Fibroblast of skin of abdomen (primary cell): Measurements from ENCODE around the gene PALD1.
A peak's percentile ranks its signal among the peaks of the same experiment; 100 is the strongest.

ENCODE experiments used
- DNase-seq: peaks from one replicate; pipeline ENCODE4 v3.0.0-alpha.2; 2013

Gene PALD1

DNA sequence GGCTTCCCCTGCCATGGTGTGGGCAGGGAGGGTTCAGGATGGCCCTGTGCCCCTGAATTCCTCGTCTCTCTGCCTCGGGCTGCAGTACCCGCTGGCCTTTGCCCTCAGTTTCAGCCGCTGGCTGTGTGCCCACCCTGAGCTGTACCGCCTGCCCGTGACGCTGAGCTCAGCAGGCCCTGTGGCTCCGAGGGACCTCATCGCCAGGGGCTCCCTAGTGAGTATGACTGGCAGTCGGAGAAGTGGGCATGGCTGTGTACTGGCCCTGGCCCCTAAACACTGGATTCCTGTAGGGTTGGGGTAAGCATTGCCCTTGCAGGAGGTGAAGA is 59.6 kb downstream of the PALD1 start:
- no peak for DNase-seq

DNA sequence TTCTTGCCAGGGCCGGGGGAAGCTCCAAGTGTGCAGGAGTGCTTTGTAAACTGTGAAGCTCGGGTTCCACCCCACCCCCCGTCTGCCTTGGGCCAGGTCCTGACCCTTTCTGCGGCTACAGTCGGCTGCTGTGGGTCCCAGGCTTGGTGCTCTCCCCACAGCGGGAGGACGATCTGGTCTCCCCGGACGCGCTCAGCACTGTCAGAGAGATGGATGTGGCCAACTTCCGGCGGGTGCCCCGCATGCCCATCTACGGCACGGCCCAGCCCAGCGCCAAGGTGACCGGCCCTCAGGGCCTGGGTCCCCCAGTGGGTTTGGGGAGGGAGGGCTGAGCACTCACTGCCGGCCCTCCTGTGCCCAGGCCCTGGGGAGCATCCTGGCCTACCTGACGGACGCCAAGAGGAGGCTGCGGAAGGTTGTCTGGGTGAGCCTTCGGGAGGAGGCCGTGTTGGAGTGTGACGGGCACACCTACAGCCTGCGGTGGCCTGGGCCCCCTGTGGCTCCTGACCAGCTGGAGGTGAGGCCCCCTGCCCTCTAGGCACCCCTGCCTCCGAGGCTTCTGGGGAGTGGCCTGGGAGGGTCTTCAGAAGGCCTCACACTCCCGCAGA is 60.3 kb downstream of the PALD1 start:
- DNase-seq = no peak

DNA sequence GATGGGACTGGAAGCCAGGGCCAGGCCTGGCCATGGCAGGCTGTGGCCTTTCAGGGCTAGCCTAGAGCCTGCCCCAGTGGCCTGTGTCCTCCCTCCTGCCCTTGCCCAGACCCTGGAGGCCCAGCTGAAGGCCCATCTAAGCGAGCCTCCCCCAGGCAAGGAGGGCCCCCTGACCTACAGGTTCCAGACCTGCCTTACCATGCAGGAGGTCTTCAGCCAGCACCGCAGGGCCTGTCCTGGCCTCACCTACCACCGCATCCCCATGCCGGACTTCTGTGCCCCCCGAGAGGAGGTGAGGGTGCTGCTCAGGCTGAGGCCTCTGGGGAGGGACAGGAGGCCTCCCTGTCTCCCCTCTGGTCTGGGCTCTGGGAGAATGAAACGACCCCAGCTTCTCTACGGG is 60.9 kb downstream of the PALD1 start:
- DNase-seq = no peak

DNA sequence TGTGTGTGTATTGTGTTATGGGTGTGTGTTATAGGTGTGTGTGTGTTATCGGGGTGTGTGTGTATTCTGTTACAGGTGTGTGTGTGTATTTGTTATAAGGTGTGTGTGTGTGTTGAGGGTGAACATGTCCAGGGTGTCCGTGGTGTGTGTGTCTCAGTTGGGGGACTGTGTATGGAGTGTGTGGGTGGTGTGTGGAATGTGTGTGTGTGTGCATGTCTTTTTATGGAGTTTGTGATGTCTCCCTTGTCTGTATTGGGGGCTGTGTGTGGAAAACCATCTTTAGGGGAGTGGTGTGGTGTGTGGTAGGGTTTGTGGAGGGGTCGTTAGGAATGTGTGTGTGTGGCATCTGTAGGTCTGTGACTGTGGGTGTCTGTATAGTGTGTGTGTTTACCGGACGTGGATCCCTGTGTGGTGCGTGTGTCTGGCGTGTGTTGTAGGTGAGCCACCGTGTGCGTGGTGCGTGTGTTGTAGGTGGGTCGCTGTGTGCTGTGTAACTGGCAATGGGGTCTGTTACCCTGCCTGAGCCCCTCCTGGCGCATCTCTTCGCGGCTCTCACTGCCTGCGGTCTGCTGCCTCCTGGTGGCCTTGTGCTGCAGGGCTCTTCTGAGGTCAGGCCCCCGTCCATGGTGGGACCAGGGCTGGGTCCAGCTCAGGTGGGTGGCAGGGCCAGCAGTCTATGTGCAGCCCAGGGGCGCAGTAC is 61.7 kb downstream of the PALD1 start:
- no peak for DNase-seq

DNA sequence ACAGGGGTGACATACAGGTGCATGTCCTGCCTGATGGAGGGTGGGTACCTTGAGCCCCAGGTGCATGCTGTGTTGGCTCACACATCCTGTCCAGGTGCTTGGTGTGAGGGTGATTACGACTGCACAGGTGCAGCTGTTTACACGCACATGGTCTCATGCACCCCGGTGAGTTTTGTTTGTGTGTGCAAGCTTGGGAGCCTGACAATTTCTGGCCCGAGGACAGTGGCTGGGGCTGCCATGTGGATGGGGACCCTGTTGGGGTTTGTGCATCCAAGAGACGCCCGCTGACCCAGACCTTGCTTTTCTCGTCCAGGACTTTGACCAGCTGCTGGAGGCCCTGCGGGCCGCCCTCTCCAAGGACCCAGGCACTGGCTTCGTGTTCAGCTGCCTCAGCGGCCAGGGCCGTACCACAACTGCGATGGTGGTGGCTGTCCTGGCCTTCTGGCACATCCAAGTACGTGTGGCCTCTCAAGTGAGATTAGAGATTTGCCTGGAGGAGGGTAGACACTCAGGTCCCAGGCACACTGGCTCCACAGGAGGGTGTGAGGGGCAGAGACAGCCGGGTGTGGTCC is 62.3 kb downstream of the PALD1 start:
- DNase-seq = no peak

DNA sequence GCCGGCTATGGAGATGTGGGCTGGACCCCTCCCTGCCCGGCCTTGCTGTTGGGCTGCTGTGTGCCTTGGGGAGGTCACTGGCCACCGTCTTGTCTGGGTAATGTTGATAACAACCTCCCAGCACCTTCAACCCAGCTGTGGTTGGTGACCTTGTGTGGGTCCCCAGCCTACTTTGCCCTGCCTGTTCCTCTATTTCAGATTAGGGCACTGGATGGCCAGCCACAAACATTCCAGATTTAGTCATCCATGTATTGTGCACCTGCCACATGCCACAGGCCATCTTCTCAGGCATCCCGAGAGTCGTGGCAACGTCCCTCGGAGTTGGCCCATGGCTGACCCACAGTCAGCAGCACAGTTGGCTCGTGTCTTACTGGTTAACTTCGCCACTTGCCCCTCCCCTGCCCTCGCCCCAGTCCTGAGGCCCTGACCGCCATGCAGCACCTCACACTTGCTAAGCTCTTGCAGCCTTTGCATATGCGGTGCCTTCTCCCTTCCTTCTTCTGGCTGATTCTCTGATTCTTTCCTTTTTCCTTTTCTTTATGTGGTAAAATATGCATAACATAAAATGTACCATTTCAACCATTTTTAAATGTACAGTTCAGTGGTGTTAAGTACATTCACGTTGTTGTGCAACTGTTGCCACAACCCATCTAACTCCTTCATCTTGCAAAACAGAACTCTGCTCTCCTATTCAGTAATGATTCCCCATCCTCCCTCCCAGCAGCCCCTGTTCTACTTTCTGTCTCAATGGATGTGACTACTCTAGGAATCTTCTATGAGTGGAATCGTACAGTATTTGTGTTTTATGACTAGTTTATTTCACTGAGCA is 63.4 kb downstream of the PALD1 start:
- no peak for DNase-seq

DNA sequence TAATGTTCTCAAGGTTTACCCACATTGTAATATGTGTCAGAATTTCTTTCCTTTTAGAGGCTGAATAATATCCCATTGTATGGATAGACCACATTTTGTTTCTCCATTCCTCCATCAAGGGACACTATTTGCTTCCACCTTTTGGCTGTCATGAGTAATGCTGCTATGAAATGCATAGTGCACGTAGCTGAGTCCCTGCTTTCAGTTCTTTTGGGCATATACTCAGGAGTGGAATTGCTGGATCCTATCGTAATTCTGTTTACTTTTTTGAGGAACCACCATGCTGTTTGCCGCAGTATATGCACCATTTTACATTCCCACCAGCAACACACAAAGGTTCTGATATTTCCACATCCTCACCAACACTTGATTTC is 64.0 kb downstream of the PALD1 start:
- no peak for DNase-seq

DNA sequence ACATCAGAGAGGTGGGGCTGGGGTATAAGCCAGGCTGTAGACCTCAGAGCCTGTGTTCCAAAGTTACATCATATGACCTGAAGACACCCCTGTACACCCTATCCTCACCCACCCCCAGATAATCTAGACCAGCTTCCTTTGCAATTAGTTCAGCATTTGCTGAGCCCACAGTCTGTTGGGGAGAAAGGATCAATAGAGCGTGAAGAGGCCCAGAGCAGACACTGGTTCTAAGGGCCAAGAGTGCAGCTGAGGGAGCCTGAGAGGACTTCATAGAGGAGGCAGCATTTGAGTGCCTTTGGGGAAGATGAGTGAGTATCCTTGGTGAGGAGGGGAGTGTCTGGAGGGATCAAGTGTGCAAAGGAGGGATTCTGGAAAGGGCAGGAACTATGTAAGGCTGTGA is 65.3 kb downstream of the PALD1 start:
- no peak for DNase-seq

DNA sequence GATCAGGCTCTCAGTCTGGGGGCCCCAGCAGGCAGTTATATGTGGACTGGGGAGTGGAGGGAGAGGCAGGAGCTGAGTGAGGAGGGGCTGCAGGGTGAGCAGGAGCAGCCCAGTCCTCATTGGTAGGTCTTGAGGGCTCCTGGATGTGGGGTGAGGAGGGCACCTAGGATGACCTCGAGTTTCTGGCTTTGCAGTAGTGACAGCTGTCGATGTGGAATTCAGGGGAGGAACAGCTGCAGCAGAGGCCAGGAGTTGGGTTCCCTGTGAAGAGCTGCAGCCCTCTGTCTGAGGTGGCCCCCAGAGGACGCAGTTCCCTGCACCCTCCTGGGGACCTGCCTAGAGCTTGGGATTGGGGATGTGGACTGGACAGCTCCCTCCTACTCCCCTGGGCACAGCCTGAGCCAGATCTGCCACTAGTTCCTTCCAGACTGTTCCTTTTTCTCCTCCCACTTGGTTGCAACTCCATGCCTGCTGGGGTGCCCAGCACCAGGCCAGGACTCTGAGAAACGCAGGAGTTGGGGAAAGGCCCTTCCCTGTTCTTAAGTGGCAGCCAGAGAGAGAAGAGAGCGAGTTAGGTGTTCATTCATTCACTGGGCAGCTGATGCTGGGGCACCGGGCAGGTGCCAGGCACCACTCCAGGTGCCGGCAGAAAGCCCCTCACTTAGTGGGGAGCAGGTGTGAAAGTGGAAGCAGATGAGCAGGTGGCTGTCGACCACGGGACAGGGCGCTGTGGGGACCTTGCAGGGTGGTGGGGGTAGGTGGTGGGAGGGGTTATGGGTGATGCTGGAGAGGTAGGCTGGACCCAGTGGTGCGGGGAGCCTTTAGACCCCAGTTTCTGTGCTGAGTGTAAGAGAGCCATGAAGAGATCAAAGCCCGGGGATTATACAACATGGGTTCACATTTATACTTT is 66.1 kb downstream of the PALD1 start:
- no peak for DNase-seq

DNA sequence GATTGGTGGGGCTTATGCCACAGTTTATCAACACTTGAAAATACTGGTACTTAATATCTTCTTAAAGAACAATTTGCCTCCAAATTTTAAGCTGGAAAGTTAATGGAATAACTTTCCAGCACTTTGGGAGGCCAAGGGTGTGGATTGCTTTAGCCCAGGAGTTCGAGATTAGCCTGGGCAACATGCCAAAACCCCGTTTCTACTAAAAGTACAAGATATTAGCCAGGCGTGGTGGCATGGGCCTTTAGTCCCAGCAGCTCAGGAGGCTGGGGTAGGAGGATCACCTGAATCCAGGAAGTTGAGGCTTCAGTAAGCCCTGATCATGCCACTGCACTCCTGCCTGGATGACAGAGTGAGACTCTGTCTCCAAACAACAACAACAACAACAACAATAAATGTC is 68.0 kb downstream of the PALD1 start:
- no peak for DNase-seq

DNA sequence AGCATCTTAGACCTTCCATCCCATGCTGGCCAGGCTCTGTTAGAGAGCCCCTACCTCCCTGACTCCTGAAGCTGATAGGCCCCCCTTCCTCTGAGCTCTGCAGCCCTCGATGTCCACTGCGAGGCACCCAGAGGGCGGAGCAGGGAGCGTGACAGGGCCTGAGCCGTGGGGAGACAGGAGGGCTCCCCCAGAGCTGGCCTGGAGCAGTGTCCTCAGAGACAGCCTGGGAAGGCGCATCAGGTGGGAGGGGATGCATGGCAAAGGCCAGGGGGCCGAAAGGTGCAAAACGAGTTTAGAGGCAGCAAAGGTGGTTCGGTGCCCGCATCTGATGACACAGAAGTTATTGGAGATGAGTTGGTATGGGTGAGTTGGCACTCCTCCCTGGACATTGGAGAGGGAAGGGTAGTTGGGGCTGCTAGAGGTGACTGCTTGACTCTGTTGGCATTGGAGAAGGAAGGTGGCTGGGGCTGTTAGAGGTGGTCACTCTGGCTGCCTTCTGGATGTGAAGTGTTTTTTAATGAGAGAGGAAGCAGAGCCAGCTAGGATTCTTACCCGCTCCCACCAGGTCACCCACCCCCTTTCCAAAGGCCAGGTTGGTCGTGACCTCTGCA is 70.9 kb downstream of the PALD1 start:
- DNase-seq = no peak

DNA sequence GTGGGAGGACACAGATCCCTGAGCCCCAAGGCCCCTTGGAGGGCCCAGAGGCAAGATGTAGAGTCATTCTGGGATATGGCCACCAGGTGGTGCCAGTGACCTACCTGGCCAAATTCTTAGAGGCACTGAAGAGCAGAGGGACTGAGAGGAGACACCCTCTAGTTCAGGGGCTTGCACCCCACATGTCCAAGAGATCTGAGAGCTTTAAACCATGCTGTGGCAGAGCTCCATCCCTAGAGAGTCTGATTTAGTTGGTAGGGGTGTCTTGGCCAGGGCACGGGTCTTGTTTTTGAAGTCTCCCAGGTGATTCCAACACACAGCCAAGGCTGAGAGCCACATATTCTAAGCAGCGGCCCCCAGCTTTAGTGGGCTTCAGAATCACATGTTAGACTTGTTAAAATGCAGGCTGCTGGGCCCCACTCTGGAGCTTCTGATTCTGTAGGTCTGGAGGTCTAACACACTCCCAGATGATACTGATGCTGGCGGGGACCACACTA is 71.4 kb downstream of the PALD1 start:
- DNase-seq = peak; percentile 62

DNA sequence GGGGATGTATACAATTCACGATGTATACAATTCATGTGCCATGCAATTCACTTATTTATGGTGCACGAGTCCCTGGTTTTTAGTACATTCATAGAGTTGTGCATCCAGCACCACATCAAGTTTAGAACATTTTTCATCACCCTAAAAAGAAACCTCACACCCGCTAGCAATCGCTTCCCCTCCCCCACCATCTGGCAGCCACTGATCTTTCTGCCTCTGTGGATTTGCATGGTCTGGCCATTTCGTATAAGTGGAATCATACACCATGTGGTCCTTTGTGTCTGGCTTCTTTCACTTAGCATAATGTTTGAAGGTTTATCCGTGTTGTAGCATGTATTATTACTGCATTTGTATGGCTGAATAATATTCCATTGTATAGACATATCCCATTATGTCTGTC is 71.9 kb downstream of the PALD1 start:
- DNase-seq = no peak

DNA sequence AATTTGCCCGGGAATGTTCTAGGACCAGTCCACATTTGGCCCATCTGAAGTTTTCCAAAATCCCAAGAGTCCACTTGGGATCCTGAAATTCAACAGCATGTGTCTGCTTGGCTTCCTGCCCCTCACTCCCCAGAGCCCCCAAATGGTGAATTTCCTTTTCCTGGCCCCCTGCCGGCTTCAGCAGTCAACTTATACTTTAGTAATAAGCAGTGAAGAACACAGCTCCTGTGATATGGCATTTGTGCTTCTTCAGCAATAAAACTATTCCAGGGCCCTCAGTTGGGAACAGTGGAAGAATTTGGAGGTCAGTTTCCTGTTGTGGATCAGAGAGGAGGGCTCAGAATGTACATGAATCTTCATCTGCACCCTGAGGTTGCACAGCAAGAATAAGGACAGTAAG is 72.9 kb downstream of the PALD1 start:
- peak; percentile 12 for DNase-seq

DNA sequence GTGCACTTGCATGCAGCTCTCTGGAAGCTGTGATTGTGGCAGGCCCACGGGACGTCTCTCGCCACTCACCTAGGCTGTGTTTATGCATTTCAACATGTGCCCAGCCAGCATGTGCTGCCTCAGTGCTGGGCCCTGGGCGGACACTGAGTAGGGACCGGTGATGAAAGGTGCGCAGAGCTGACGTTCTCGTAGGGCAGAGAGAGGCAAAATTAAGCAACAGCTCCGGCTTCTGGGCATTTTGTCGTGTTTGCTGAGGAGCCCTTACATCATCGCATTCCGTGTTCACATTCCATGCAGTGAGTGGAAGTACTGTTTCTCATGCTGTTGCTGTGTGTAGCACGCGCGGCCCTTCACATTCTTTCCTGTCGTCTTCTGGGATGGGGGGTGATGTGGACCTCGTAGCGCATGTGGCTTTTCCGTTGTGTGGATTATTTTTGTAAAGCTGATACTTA is 73.4 kb downstream of the PALD1 start:
- peak; percentile 95 for DNase-seq

DNA sequence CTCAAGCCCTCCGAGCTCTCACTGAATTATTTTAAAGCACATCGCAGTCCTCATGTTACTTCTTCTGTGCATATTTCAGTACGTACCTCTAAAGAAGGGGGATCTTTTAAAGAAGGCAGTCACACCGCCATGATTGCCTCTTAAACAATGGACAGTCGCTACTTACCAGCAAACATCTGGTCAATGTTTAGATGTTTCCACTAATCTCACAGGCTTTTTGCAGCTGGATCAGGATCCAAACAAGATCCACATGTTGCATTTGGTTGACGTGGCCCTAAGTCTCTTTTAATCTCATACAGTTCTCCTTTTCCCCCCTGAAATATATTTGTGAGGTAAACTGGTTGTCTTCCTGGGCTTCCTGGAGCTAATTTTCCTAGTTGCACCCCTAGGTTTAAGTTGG is 74.0 kb downstream of the PALD1 start:
- no peak for DNase-seq

DNA sequence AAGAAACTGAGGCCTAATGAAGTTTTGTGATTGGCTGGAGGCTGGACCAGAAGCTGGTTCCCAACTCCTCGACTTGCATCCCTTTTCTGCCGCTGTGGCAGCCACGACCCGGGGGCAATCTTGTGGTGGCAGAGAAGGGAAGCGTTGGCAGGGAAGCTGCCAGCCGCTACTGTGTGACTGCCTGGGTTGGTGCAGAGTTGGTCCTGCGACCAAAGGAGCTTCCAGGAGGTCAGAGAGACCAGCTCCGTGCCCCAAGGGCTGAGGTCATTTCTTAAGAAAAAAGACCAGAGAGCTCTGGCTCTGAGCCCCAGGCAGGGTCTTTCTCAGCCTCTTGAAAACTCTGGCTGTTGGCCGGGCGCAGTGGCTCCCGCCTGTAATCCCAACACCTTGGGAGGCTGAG is 76.8 kb downstream of the PALD1 start:
- no peak for DNase-seq

DNA sequence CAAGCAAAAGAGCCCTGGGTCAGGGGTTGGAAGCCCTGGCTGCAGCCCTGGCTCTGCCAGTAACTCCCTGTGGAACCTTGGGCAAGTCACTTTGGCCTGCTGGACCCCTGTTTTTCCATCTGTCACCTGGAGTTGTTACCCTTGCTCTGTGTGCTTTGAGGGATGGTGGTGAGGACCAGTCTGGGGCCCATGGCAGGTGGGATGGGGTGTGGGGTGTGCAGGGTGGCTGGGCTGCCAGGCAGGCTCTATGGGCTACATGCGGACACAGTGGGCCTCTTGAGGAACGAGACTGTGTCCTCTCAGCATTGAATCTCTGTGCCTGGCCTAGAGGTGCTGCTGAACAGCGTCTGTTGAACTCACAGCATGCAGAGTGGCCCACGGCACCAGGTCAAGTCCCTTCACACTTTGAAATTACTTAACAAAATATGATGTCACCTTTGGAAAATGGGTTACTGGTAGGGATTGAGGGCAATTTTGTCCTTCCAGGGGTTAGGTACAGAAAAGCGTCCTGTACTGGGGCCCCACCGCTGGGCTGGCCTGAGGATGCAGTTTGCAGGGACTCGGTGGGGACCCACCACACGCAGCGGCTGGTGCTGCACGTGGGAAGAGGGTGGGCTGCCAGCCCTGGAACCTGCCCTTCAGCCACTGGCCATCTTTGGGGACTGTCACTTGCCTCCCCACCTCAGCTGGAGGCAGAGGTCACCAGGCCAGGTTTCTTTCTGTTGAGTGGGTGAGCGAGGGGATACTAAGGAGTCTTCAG is 78.7 kb downstream of the PALD1 start:
- no peak for DNase-seq

DNA sequence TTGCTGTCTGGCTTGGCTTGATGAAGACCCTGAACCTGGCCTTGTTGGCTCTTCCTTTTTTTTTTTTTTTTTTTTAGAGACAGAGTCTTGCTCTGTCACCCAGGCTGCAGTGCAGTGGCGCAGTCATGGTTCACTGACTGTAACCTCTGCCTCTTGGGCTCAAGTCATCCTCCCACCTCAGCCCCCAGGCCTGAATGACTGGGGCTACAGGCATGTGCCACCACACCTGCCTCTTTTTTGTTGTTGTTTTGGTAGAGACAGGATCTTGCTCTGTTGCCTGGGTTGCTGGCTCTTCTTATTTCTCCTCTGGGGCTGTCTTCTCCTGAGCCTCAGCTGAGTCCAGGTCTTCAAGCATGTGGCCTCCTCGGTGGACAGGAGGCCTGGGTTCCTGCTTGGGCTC is 79.3 kb downstream of the PALD1 start:
- no peak for DNase-seq

DNA sequence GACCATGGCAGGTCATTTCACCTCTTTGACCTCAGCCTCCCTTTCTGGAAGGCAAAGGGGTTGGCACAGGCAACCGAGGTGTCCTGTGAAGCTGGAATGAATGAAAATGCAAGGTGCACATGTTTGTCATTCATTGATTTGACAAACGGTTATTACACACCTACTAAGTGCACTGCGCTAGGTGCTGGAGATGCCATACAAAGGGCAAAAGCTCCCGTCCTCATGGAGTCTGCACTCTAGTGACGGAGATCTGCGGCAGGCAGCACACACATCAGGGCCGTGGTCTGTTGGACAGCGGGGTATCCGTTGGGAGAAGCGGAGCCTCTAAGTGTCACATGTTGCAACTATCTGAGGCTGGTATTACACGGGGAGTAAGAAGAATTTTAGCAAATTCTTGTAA is 79.7 kb downstream of the PALD1 start:
- DNase-seq = no peak
